Measurements from ENCODE around the gene FRRS1. TPM values are rescaled to one million over a fixed set of nuclear protein-coding genes. Genes with fewer than 3 reads are reported as not detected.

Gene FRRS1
- total and polyA plus RNA-seq, 10 of the 15 experiments (the other 5 are each of a cell fraction or from before 2014, with no cell fraction given) = 0.13 to 18.9 (median 8.0) TPM

DNA sequence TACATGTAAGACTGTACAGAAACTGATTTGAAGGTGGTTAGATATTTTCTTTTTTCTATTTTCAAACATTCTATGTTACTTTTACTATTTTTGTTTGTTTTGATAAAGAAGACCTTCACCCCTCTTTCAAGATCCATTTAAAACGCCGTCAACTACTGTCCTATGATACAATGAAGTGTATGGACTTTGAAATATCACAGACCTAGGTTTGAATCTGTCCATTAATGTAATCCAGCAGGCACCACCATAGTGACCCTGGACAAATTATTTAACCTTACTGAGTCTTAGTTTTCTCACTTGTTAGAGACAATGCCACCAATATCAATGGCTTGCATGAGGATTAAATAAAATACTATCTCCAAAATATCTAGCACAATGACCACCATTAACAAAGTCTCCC lies 2.0 kb downstream of the FRRS1 start:
- Histone ChIP-seq H3K4me2 (ENCODE audit: control insufficient read depth, insufficient read depth) (peak overlapping the region; percentile 51), H3K9ac (ENCODE audit: control insufficient read depth, insufficient read depth, low read length) (no peak overlapping the region), H4K20me1 (ENCODE audit: control insufficient read depth, insufficient read depth) (no peaks in the 10 kb centered on the region), H3K27ac (ENCODE audit: control insufficient read depth, insufficient read depth) (no peak overlapping the region; the same call in 1 of the 2 replicates), H3K79me2 (ENCODE audit: control insufficient read depth, insufficient read depth, low read length) (peaks cover 49% of the 10 kb centered on the region), H3K36me3 (ENCODE audit: control insufficient read depth in 2 of 2, insufficient read depth in 2 of 2, low read length in 1 of 2) (no peaks in the 10 kb centered on the region), H2AFZ (ENCODE audit: control insufficient read depth, low read depth, low read length) (no peak overlapping the region), H3K4me1 (ENCODE audit: control insufficient read depth, insufficient read depth, low read length) (peaks cover 5% of the 10 kb centered on the region), H3K4me3 (peak overlapping the region; percentile 40), H3K27me3 (replicated peaks in 1 of 2; ENCODE audit: control insufficient read depth in 2 of 2, insufficient read depth in 2 of 2, low read length in 1 of 2) (no peaks in the 10 kb centered on the region), H3K9me3 (replicated peaks; ENCODE audit: control insufficient read depth, insufficient read depth, low read length) (no peaks in the 10 kb centered on the region)
- ATAC-seq = no peak
- ChIA-PET RAD21 (ENCODE audit: unreplicated experiment) (interaction anchor here (2.5 to 2.6 kb wide), 2 partner anchors 15 to 21 kb away, joined by 25 to 32 read pairs; no protein-coding TSS in a partner anchor), CTCF (interaction anchor here (0.7 to 2.8 kb wide), 3 partner anchors 9 to 23 kb away, joined by 3 to 40 read pairs (median 3); no protein-coding TSS in a partner anchor), POLR2A (interaction anchor here (0.8 to 2.3 kb wide), 3 partner anchors 11 to 36 kb away, joined by 3 to 17 read pairs (median 4); no protein-coding TSS in a partner anchor), SMC1A (ENCODE audit: uncharacterized antibody, unreplicated experiment) (interaction anchor here (2.5 to 11.2 kb wide), 4 partner anchors 9 to 22 kb away, joined by 21 to 99 read pairs (median 39); no protein-coding TSS in a partner anchor)
- BruUV-seq (replicated peaks) = no TSS peak
- TF ChIP-seq, protein P1, sequence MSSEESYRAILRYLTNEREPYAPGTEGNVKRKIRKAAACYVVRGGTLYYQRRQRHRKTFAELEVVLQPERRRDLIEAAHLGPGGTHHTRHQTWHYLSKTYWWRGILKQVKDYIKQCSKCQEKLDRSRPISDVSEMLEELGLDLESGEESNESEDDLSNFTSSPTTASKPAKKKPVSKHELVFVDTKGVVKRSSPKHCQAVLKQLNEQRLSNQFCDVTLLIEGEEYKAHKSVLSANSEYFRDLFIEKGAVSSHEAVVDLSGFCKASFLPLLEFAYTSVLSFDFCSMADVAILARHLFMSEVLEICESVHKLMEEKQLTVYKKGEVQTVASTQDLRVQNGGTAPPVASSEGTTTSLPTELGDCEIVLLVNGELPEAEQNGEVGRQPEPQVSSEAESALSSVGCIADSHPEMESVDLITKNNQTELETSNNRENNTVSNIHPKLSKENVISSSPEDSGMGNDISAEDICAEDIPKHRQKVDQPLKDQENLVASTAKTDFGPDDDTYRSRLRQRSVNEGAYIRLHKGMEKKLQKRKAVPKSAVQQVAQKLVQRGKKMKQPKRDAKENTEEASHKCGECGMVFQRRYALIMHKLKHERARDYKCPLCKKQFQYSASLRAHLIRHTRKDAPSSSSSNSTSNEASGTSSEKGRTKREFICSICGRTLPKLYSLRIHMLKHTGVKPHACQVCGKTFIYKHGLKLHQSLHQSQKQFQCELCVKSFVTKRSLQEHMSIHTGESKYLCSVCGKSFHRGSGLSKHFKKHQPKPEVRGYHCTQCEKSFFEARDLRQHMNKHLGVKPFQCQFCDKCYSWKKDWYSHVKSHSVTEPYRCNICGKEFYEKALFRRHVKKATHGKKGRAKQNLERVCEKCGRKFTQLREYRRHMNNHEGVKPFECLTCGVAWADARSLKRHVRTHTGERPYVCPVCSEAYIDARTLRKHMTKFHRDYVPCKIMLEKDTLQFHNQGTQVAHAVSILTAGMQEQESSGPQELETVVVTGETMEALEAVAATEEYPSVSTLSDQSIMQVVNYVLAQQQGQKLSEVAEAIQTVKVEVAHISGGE (CRISPR knock-in tag; IDR thresholded peaks at IDR 0.05) = no peak
- TF ChIP-seq SMAD1 (IDR thresholded peaks at IDR 0.05; ENCODE audit: low read depth, partially characterized antibody) = no peak
- TF ChIP-seq, protein P2, sequence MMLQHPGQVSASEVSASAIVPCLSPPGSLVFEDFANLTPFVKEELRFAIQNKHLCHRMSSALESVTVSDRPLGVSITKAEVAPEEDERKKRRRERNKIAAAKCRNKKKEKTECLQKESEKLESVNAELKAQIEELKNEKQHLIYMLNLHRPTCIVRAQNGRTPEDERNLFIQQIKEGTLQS (IDR thresholded peaks at IDR 0.05; ENCODE audit: borderline replicate concordance, extremely low read depth, low read depth, low read length) = no peak
- no peak for TF ChIP-seq SPI1 (IDR thresholded peaks at IDR 0.05; ENCODE audit: borderline replicate concordance, insufficient read depth, low read depth, low read length)
- TF ChIP-seq CHD4 (IDR thresholded peaks at IDR 0.05) = no peak
- TF ChIP-seq BMI1 (IDR thresholded peaks at IDR 0.05; ENCODE audit: borderline replicate concordance) = no peak
- TF ChIP-seq CBFB (IDR thresholded peaks at IDR 0.05; ENCODE audit: low read depth) = no peak
- no peak for TF ChIP-seq TARDBP (IDR thresholded peaks at IDR 0.05; ENCODE audit: borderline replicate concordance)
- TF ChIP-seq, protein P3, sequence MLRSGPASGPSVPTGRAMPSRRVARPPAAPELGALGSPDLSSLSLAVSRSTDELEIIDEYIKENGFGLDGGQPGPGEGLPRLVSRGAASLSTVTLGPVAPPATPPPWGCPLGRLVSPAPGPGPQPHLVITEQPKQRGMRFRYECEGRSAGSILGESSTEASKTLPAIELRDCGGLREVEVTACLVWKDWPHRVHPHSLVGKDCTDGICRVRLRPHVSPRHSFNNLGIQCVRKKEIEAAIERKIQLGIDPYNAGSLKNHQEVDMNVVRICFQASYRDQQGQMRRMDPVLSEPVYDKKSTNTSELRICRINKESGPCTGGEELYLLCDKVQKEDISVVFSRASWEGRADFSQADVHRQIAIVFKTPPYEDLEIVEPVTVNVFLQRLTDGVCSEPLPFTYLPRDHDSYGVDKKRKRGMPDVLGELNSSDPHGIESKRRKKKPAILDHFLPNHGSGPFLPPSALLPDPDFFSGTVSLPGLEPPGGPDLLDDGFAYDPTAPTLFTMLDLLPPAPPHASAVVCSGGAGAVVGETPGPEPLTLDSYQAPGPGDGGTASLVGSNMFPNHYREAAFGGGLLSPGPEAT (IDR thresholded peaks at IDR 0.05; ENCODE audit: low read depth) = no peak
- no peak for DNase-seq (ENCODE audit: low read depth, low spot score)
- 97% methylated on average over 2 of the region's 2 CpGs for WGBS (ENCODE audit: insufficient coverage, insufficient replicate concordance, low lambda C conversion rate, missing lambda C conversion rate)
- FAIRE-seq = no peak
- intact Hi-C loops (cut with micrococcal nuclease; ENCODE audit: unreplicated experiment) = no loop called here
- in situ Hi-C loops (cut with MboI) = loop anchor here (25.0 kb wide), 2 partner anchors 1623 to 1852 kb away; partner anchors contain the start of gene DPYD
